ENCODE results near the gene KCNH8. TPM values are rescaled to one million over a fixed set of nuclear protein-coding genes. Genes with fewer than 3 reads are reported as not detected.

KCNH8 gene
- total RNA-seq, 2 experiments from 2014 or later, result not detected

GRCh38 chr3:19159966-19160635 is 11.8 kb downstream of the KCNH8 start:
- no peak overlapping the region for H3K27ac ChIP-seq (ENCODE audit: low read depth in 1 of 2, low read length in 2 of 2)
- H3K27me3 Mint-ChIP-seq, result peaks cover 25% of the 10 kb centered on the region
- no peaks in the 10 kb centered on the region for H3K36me3 ChIP-seq (ENCODE audit: insufficient read depth, low read length)
- no peak overlapping the region for H3K27ac Mint-ChIP-seq
- no peak overlapping the region for H3K4me3 ChIP-seq (ENCODE audit: low read length)
- POLR2A ChIA-PET, result no interaction called here
- no peak for TF ChIP-seq CTCF (IDR thresholded peaks at IDR 0.05)
- intact Hi-C loops (cut with DNase I, micrococcal nuclease), result no loop called here
- H3K4me1 Mint-ChIP-seq (ENCODE audit: low read depth), result no peaks in the 10 kb centered on the region
- H3K4me3 Mint-ChIP-seq, result no peak overlapping the region
- H3K27me3 ChIP-seq (ENCODE audit: control insufficient read depth in 1 of 2, insufficient read depth in 2 of 2, low read length in 2 of 2), result no peaks in the 10 kb centered on the region
- ATAC-seq (ENCODE audit: poor library complexity), result no peak
- no peaks in the 10 kb centered on the region for H3K36me3 Mint-ChIP-seq (ENCODE audit: low read depth)
- CTCF ChIA-PET, result no interaction called here
- peaks cover 3% of the 10 kb centered on the region for H3K9me3 Mint-ChIP-seq
- H3K9me3 ChIP-seq (ENCODE audit: control insufficient read depth in 1 of 2, insufficient read depth in 1 of 2, low read length in 2 of 2), result no peaks in the 10 kb centered on the region
- no peak for DNase-seq
- no peaks in the 10 kb centered on the region for H3K4me1 ChIP-seq (ENCODE audit: insufficient read depth, low read length)

- H3K27me3 Mint-ChIP-seq, result peaks cover 8% of the 10 kb centered on the region
- Histone ChIP-seq H3K27me3 (ENCODE audit: control insufficient read depth in 1 of 2, insufficient read depth in 2 of 2, low read length in 2 of 2) (no peaks in the 10 kb centered on the region), H3K27ac (ENCODE audit: low read depth in 1 of 2, low read length in 2 of 2) (no peak overlapping the region), H3K9me3 (ENCODE audit: control insufficient read depth in 1 of 2, insufficient read depth in 1 of 2, low read length in 2 of 2) (peaks cover 0 to 3% of the 10 kb centered on the region in 2 experiments), H3K36me3 (ENCODE audit: insufficient read depth, low read length) (no peaks in the 10 kb centered on the region), H3K4me1 (ENCODE audit: insufficient read depth, low read length) (no peaks in the 10 kb centered on the region), H3K4me3 (ENCODE audit: low read length) (no peak overlapping the region)
- no peak for TF ChIP-seq CTCF (IDR thresholded peaks at IDR 0.05)
- intact Hi-C loops (cut with DNase I, micrococcal nuclease), result no loop called here
- H3K27ac Mint-ChIP-seq, result no peak overlapping the region
- no peaks in the 10 kb centered on the region for H3K4me1 Mint-ChIP-seq (ENCODE audit: low read depth)
- CTCF ChIA-PET, result no interaction called here
- POLR2A ChIA-PET, result no interaction called here
- H3K9me3 Mint-ChIP-seq, result no peaks in the 10 kb centered on the region
- DNase-seq (no peak), ATAC-seq (ENCODE audit: poor library complexity) (no peak)
- no peaks in the 10 kb centered on the region for H3K36me3 Mint-ChIP-seq (ENCODE audit: low read depth)
- no peak overlapping the region for H3K4me3 Mint-ChIP-seq
These were observed 17.3 kb downstream of the KCNH8 start for GRCh38 chr3:19165654-19166053.

- Mint-ChIP-seq H3K4me1 (ENCODE audit: low read depth) (no peaks in the 10 kb centered on the region), H3K9me3 (no peaks in the 10 kb centered on the region), H3K27ac (no peak overlapping the region), H3K36me3 (ENCODE audit: low read depth) (no peaks in the 10 kb centered on the region), H3K4me3 (no peak overlapping the region), H3K27me3 (no peaks in the 10 kb centered on the region)
- CTCF ChIA-PET, result no interaction called here
- Histone ChIP-seq H3K4me1 (ENCODE audit: insufficient read depth, low read length) (no peaks in the 10 kb centered on the region), H3K9me3 (ENCODE audit: control insufficient read depth in 1 of 2, insufficient read depth in 1 of 2, low read length in 2 of 2) (peaks cover 0 to 6% of the 10 kb centered on the region in 2 experiments), H3K36me3 (ENCODE audit: insufficient read depth, low read length) (no peaks in the 10 kb centered on the region), H3K27me3 (ENCODE audit: control insufficient read depth in 1 of 2, insufficient read depth in 2 of 2, low read length in 2 of 2) (no peaks in the 10 kb centered on the region), H3K4me3 (ENCODE audit: low read length) (no peak overlapping the region), H3K27ac (ENCODE audit: low read depth in 1 of 2, low read length in 2 of 2) (no peak overlapping the region)
- DNase-seq (no peak), ATAC-seq (ENCODE audit: poor library complexity) (no peak)
- intact Hi-C loops (cut with DNase I, micrococcal nuclease), result no loop called here
- no peak for TF ChIP-seq CTCF (IDR thresholded peaks at IDR 0.05)
- POLR2A ChIA-PET, result no interaction called here
These were observed 23.5 kb downstream of the KCNH8 start for GRCh38 chr3:19171794-19172193.
